Liver (tissue), 9 donors: ENCODE measurements around the gene CAMK2N2. TPM values are rescaled to one million over a fixed set of nuclear protein-coding genes. Genes with fewer than 3 reads are reported as not detected.

Experiments
- DNase-seq: peaks from one replicate; pipeline ENCODE4 v3.0.0-alpha.2; 2017; ENCODE audit warnings: low spot score
- H3K27ac ChIP-seq, 2 donors: one replicate each; pipeline ENCODE4 v1.7.0; 2013; ENCODE audit warnings: inconsistent platforms in 2 of 2, low read length in 2 of 2, control low read depth in 1 of 2, low read depth in 1 of 2, mild to moderate bottlenecking in 1 of 2
- H3K27me3 ChIP-seq, 4 donors: one replicate each; pipeline versions ENCODE4 v1.6.1 to v1.7.0; 2013; ENCODE audit warnings: low read length in 3 of 4, inconsistent platforms in 1 of 4, mild to moderate bottlenecking in 1 of 4, moderate library complexity in 1 of 4; ENCODE audit not compliant: control insufficient read depth in 4 of 4, insufficient read depth in 4 of 4
- H3K36me3 ChIP-seq, 4 donors: one replicate each; pipeline versions ENCODE4 v1.6.1 to v1.7.0; 2013; ENCODE audit warnings: low read length in 3 of 4, mild to moderate bottlenecking in 3 of 4, low read depth in 1 of 4, moderate library complexity in 1 of 4; ENCODE audit not compliant: control insufficient read depth in 4 of 4, insufficient read depth in 3 of 4
- H3K4me1 ChIP-seq, 4 donors: one replicate each; pipeline versions ENCODE4 v1.6.1 to v1.7.0; 2013; ENCODE audit warnings: low read length in 3 of 4, mild to moderate bottlenecking in 3 of 4, moderate library complexity in 1 of 4; ENCODE audit not compliant: control insufficient read depth in 4 of 4, insufficient read depth in 4 of 4
- H3K4me3 ChIP-seq, 3 donors: one replicate each; pipeline versions ENCODE4 v1.6.1 to v1.7.0; 2013; ENCODE audit warnings: low read length in 3 of 3, control low read depth in 1 of 3, low read depth in 1 of 3, mild to moderate bottlenecking in 1 of 3
- H3K9ac ChIP-seq, 2 donors: one replicate each; pipeline ENCODE4 v1.7.0; 2013; ENCODE audit warnings: low read length in 2 of 2, mild to moderate bottlenecking in 2 of 2, moderate library complexity in 2 of 2, control low read depth in 1 of 2, low read depth in 1 of 2
- H3K9me3 ChIP-seq, 4 donors: one replicate each; pipeline versions ENCODE4 v1.6.1 to v1.7.0; 2013; ENCODE audit warnings: low read length in 3 of 4; ENCODE audit not compliant: control insufficient read depth in 4 of 4
- FOXA1 ChIP-seq: IDR thresholded peaks from 2 replicates; pipeline ENCODE4 v1.6.1; 2016; ENCODE audit warnings: antibody characterized with exemption
- FOXA2 ChIP-seq: IDR thresholded peaks from 2 replicates; pipeline ENCODE4 v1.6.1; 2016; ENCODE audit warnings: antibody characterized with exemption
- GABPA ChIP-seq, 2 donors: IDR thresholded peaks in 1 of 2; conservative IDR thresholded peaks in 1 of 2; 2 replicates each; pipeline ENCODE4 v1.6.1; 2016; ENCODE audit warnings: antibody characterized with exemption in 2 of 2, mild to moderate bottlenecking in 1 of 2, moderate library complexity in 1 of 2
- HNF4A ChIP-seq, 2 donors: conservative IDR thresholded peaks; 2 replicates each; pipeline ENCODE4 v1.6.1; 2016; ENCODE audit warnings: antibody characterized with exemption in 2 of 2, mild to moderate bottlenecking in 2 of 2
- HNF4G ChIP-seq: IDR thresholded peaks from 2 replicates; pipeline ENCODE4 v1.6.1; 2016; ENCODE audit warnings: antibody characterized with exemption
- JUND ChIP-seq, 2 donors: IDR thresholded peaks; 2 replicates each; pipeline ENCODE4 v1.6.1; 2016; ENCODE audit warnings: antibody characterized with exemption in 2 of 2
- RAD21 ChIP-seq, 2 donors: IDR thresholded peaks; 2 replicates each; pipeline ENCODE4 v1.6.1; 2016; ENCODE audit warnings: antibody characterized with exemption in 2 of 2, mild to moderate bottlenecking in 2 of 2
- RXRA ChIP-seq, 2 donors: IDR thresholded peaks; 2 replicates each; pipeline ENCODE4 v1.6.1; 2017 to 2018; ENCODE audit warnings: antibody characterized with exemption in 2 of 2, mild to moderate bottlenecking in 1 of 2
- TAF1 ChIP-seq: conservative IDR thresholded peaks from 2 replicates; pipeline ENCODE4 v1.6.1; 2016; ENCODE audit warnings: antibody characterized with exemption, mild to moderate bottlenecking
- WGBS: extraction: QIAGEN DNeasy Blood & Tissue Kit; methylation state at CpG from one replicate; pipeline ENCODE4 v1.1.7; 2013; 5-methylcytosine and 5-hydroxymethylcytosine counted together
- polyA plus RNA-seq, 2 donors: library from polyadenylated mRNA; stranded (reverse) in 1 of 2; unstranded in 1 of 2; fragments of 200-250 nt in 1 of 2; fragments of >200 nt in 1 of 2; fragmentation: Nextera tagmentation in 1 of 2; extraction: Ambion mirVana in 1 of 2; gene quantifications; one replicate each; pipeline versions ENCODE4 v1.2.1 to v1.2.3, GENCODE V29; 2013 to 2015
- total RNA-seq, 2 donors: library from RNA; depleted of rRNA; stranded (reverse); fragments of >200 nt; gene quantifications; one replicate each; pipeline ENCODE4 v1.2.3, GENCODE V29; 2014
- TF ChIP-seq, protein P1 (sequence below): IDR thresholded peaks from 2 replicates; pipeline ENCODE4 v1.6.1; 2016; ENCODE audit warnings: antibody characterized with exemption, mild to moderate bottlenecking
- TF ChIP-seq, protein P2 (sequence below): fragments of 150-350 bp; IDR thresholded peaks from 2 replicates; pipeline ENCODE4 v1.5.1; 2017; ENCODE audit warnings: improper control_type of control experiment, low read depth, low read length; ENCODE audit not compliant: missing input control
- donor health status: healthy.
- donor health status: healthy.
- donor health status: healthy.
- donor health status: healthy.
- donor health status: healthy.

The CAMK2N2 gene
- total and polyA plus RNA-seq, 4 donors = 0.61 TPM; not detected in 3

DNA sequence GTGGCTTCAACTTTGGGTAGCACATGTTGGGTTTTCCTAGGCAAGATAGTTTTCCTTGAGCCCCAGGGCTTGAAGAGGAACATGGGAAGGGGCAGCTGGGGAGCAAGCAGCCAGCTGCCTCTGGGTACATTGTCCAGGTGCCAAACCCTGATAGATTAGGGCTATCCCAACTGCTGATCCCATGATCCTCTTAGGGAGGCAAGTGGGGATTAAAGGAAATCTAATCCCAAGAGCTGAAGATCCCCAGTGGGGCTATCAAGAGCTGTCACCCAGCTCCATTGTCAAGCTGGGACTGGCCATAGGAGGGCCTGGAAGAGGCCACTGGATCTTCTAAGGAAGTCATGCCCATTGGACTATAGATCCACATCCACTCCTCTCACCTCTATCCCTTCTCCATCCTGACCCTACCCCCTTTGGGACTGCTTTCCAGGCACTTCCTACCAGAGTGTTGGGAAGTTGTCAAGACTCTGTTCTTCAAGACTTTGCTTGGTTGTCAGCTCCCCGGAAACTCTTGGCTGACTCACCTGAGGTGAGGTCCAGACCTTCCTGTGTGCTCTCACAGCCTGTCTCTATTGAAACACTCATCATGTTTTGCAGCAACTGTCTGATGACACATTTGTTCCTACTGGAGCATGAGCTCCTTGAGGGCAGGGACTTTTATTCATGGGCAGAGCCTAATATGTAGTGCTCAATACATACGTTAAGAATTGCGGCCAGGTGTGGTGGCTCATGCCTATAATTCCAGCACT lies 5.9 kb downstream of the CAMK2N2 start:
- H3K9ac ChIP-seq = no peak overlapping the region
- H3K9me3 ChIP-seq = no peaks in the 10 kb centered on the region
- H3K4me3 ChIP-seq = no peak overlapping the region
- DNase-seq = no peak
- peaks cover 3 to 9% (median 6%) of the 10 kb centered on the region in 4 donors for H3K4me1 ChIP-seq
- WGBS = 93% methylated on average over 3 of the region's 3 CpGs
- TF ChIP-seq JUND (IDR thresholded peaks at IDR 0.05) (no peak), HNF4A (conservative IDR thresholded peaks at IDR 0.05) (no peak), RXRA (IDR thresholded peaks at IDR 0.05) (no peak), TAF1 (no peak), FOXA2 (no peak), FOXA1 (no peak), HNF4G (no peak), RAD21 (IDR thresholded peaks at IDR 0.05) (no peak), GABPA (IDR thresholded peaks at IDR 0.05 in 1 of 2, conservative IDR thresholded peaks at IDR 0.05 in 1 of 2) (no peak)
- peaks cover 0 to 5% (median 0%) of the 10 kb centered on the region in 4 donors for H3K36me3 ChIP-seq
- no peaks in the 10 kb centered on the region for H3K27me3 ChIP-seq
- H3K27ac ChIP-seq = no peak overlapping the region

DNA sequence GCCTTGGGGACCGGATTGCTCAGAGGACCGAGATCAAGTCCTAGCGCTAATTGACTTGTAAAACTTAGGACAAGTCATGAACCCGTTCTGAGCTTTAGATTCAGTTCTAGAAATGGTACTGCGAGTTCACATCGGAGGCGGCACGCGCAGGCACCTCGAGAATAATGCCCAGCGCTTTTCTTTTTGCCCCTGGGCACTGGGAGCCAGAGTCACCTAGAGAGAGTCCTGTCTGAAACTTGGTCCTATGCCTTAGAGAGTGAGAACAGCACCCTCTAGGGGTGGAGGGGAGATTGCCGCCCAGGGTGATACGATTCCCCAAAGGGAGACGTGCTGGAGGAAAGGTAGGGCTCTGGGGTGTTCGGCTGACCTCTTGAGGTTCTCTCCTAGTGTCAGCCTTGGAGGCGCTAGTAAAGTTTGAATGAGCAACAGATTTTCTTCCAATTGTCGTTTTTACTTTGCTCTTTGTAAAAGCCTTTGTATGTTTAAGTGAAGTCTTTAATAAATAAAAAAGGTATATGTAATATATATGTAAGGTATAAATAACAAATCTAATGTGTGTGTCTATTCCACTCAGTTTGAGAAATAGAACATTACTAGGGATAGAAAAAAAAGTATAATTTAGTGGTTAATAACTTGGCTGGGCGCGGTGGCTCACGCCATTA lies 11.1 kb downstream of the CAMK2N2 start:
- Histone ChIP-seq H3K27ac (peak overlapping the region; percentile 75 to 96), H3K27me3 (no peaks in the 10 kb centered on the region), H3K9ac (peak overlapping the region; percentile 82 to 88), H3K9me3 (no peaks in the 10 kb centered on the region), H3K4me1 (peaks cover 0 to 22% (median 16%) of the 10 kb centered on the region in 4 donors), H3K36me3 (peaks cover 1 to 4% (median 2%) of the 10 kb centered on the region in 4 donors), H3K4me3 (peak overlapping the region; percentile 82 to 100 (median 91))
- peak; percentile 91 for DNase-seq
- TF ChIP-seq RXRA (IDR thresholded peaks at IDR 0.05) (peak in 1 of 2 donors; percentile 7), JUND (IDR thresholded peaks at IDR 0.05) (no peak), RAD21 (IDR thresholded peaks at IDR 0.05) (peak; percentile 80 to 85), TAF1 (no peak), HNF4A (conservative IDR thresholded peaks at IDR 0.05) (peak in 1 of 2 donors; percentile 21)
- TF ChIP-seq, protein P1, sequence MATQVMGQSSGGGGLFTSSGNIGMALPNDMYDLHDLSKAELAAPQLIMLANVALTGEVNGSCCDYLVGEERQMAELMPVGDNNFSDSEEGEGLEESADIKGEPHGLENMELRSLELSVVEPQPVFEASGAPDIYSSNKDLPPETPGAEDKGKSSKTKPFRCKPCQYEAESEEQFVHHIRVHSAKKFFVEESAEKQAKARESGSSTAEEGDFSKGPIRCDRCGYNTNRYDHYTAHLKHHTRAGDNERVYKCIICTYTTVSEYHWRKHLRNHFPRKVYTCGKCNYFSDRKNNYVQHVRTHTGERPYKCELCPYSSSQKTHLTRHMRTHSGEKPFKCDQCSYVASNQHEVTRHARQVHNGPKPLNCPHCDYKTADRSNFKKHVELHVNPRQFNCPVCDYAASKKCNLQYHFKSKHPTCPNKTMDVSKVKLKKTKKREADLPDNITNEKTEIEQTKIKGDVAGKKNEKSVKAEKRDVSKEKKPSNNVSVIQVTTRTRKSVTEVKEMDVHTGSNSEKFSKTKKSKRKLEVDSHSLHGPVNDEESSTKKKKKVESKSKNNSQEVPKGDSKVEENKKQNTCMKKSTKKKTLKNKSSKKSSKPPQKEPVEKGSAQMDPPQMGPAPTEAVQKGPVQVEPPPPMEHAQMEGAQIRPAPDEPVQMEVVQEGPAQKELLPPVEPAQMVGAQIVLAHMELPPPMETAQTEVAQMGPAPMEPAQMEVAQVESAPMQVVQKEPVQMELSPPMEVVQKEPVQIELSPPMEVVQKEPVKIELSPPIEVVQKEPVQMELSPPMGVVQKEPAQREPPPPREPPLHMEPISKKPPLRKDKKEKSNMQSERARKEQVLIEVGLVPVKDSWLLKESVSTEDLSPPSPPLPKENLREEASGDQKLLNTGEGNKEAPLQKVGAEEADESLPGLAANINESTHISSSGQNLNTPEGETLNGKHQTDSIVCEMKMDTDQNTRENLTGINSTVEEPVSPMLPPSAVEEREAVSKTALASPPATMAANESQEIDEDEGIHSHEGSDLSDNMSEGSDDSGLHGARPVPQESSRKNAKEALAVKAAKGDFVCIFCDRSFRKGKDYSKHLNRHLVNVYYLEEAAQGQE = peak; percentile 46
- TF ChIP-seq, protein P2, sequence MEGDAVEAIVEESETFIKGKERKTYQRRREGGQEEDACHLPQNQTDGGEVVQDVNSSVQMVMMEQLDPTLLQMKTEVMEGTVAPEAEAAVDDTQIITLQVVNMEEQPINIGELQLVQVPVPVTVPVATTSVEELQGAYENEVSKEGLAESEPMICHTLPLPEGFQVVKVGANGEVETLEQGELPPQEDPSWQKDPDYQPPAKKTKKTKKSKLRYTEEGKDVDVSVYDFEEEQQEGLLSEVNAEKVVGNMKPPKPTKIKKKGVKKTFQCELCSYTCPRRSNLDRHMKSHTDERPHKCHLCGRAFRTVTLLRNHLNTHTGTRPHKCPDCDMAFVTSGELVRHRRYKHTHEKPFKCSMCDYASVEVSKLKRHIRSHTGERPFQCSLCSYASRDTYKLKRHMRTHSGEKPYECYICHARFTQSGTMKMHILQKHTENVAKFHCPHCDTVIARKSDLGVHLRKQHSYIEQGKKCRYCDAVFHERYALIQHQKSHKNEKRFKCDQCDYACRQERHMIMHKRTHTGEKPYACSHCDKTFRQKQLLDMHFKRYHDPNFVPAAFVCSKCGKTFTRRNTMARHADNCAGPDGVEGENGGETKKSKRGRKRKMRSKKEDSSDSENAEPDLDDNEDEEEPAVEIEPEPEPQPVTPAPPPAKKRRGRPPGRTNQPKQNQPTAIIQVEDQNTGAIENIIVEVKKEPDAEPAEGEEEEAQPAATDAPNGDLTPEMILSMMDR = peak; percentile 95
- WGBS = 14% methylated on average over 20 of the region's 20 CpGs
